Measurements from ENCODE around the gene HOXC5. TPM values are rescaled to one million over a fixed set of nuclear protein-coding genes. Genes with fewer than 3 reads are reported as not detected.

Gene HOXC5
- not detected in 2 replicates for total RNA-seq (2021)
- long read RNA-seq, result 0 reads

DNA sequence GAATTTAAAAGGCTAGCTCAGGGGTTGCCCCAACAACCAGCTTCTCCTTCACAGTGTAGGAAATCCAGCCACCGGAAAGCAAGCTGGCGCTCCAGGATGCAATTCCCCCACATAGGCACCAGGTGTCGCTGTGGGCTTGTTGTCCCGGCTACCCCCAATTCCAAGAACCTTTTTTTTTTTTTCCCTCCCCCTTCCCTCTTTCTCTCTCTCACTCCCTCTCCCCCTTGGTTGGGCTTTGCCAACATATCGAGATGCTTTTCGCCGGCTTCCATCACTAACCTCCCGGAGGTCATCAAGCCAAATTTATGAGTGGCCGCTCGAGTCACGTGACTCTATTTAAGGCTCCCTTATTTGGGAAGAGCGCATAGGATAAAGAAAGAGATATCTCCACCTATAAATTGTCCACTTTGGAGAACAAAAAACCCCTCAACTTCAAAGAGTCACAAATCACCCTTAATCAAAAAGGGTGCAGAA is at the start of gene HOXC5:
HOXC5 (plus strand) TSS at position 424 of the 474 bp plus-strand sequence. CDS start 73 bp downstream, outside the sequence.
- no peak within 1 kb of the TSS for H2BK12ac ChIP-seq (ENCODE audit: insufficient read length, low read depth, low read length)
- H4K8ac ChIP-seq (replicated peaks; ENCODE audit: insufficient read length, low read depth, low read length), result no peak within 1 kb of the TSS
- H3K23ac ChIP-seq (ENCODE audit: insufficient read length, low read depth, low read length), result no peak within 1 kb of the TSS
- TF ChIP-seq, protein P1, sequence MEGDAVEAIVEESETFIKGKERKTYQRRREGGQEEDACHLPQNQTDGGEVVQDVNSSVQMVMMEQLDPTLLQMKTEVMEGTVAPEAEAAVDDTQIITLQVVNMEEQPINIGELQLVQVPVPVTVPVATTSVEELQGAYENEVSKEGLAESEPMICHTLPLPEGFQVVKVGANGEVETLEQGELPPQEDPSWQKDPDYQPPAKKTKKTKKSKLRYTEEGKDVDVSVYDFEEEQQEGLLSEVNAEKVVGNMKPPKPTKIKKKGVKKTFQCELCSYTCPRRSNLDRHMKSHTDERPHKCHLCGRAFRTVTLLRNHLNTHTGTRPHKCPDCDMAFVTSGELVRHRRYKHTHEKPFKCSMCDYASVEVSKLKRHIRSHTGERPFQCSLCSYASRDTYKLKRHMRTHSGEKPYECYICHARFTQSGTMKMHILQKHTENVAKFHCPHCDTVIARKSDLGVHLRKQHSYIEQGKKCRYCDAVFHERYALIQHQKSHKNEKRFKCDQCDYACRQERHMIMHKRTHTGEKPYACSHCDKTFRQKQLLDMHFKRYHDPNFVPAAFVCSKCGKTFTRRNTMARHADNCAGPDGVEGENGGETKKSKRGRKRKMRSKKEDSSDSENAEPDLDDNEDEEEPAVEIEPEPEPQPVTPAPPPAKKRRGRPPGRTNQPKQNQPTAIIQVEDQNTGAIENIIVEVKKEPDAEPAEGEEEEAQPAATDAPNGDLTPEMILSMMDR (conservative IDR thresholded peaks at IDR 0.05), result peak; percentile 98
- no peak within 1 kb of the TSS for H3T11ph ChIP-seq (ENCODE audit: low read length)
- H2AK5ac ChIP-seq (ENCODE audit: insufficient read length, low read length), result no peak within 1 kb of the TSS
- H3K36me3 Mint-ChIP-seq (ENCODE audit: insufficient read depth in 1 of 3, low read depth in 3 of 3), result peaks cover 0 to 7% (median 0%) of the 10 kb centered on the region in 3 experiments; a peak in 2 of 7 replicates
- no peak within 1 kb of the TSS for H4K5ac ChIP-seq (ENCODE audit: insufficient read length, low read depth, low read length)
- no peak within 1 kb of the TSS for H3K56ac ChIP-seq (ENCODE audit: insufficient read length, low read depth, low read length)
- no peak within 1 kb of the TSS for H3K14ac ChIP-seq (ENCODE audit: insufficient read depth, low read length)
- H3K79me2 ChIP-seq (ENCODE audit: insufficient read depth, low read length), result no peaks in the 10 kb centered on the region
- no peaks in the 10 kb centered on the region for H3K23me2 ChIP-seq (ENCODE audit: insufficient read length, low read depth, low read length, poor library complexity, severe bottlenecking)
- no peak within 1 kb of the TSS for H3K27ac Mint-ChIP-seq
- H3K79me1 ChIP-seq (ENCODE audit: insufficient read depth, low read depth, low read length, poor library complexity, severe bottlenecking), result no peaks in the 10 kb centered on the region
- H4K20me1 ChIP-seq (ENCODE audit: control insufficient read depth, insufficient read depth, insufficient read length), result no peaks in the 10 kb centered on the region
- peaks cover 99% of the 10 kb centered on the region for H3K27me3 Mint-ChIP-seq (ENCODE audit: low read depth)
- no peak within 1 kb of the TSS for H4K91ac ChIP-seq (ENCODE audit: insufficient read length, low read depth, low read length)
- H3K18ac ChIP-seq (ENCODE audit: insufficient read length, low read depth, low read length), result no peak within 1 kb of the TSS
- H3K9me3 Mint-ChIP-seq, result peaks cover 2 to 9% of the 10 kb centered on the region in 2 experiments; a peak in 3 of 5 replicates
- H2BK5ac ChIP-seq (ENCODE audit: insufficient read length, low read length), result no peak within 1 kb of the TSS
- H2BK120ac ChIP-seq (ENCODE audit: low read depth, low read length, poor library complexity, severe bottlenecking), result no peak within 1 kb of the TSS
- no peak within 1 kb of the TSS for H3K4me2 ChIP-seq (ENCODE audit: insufficient read depth, insufficient read length, low read length)
- H3K27ac ChIP-seq (ENCODE audit: insufficient read length, low read depth, low read length), result no peak within 1 kb of the TSS
- peaks cover 97% of the 10 kb centered on the region for H3K27me3 ChIP-seq (ENCODE audit: insufficient read depth, low read length)
- WGBS (ENCODE audit: extremely low coverage, insufficient read length, low lambda C conversion rate), result no CpG with 5 or more reads among the region's 12 CpGs
- H3K9ac ChIP-seq (ENCODE audit: extremely low read depth, insufficient read length, low read length), result no peak within 1 kb of the TSS
- H3K9me3 ChIP-seq (ENCODE audit: control insufficient read depth, low read depth, low read length), result no peaks in the 10 kb centered on the region
- H2BK15ac ChIP-seq (ENCODE audit: low read depth, low read length), result no peak within 1 kb of the TSS
- H3K4ac ChIP-seq (ENCODE audit: low read depth, low read length), result no peak within 1 kb of the TSS
- H2AFZ ChIP-seq (ENCODE audit: low read length), result no peak within 1 kb of the TSS
- peak within 1 kb of the TSS in 1 of 2 experiments; percentile 56; a peak in 2 of 5 replicates for H3K4me3 Mint-ChIP-seq
- H2BK20ac ChIP-seq (ENCODE audit: low read depth, low read length, poor library complexity, severe bottlenecking), result no peak within 1 kb of the TSS
- H3K4me1 Mint-ChIP-seq, result peaks cover 17 to 25% of the 10 kb centered on the region in 2 experiments
- no peaks in the 10 kb centered on the region for H3K4me1 ChIP-seq (ENCODE audit: insufficient read depth, low read length)
- peak; percentile 91 for DNase-seq
